GM18499 (cell line): Measurements from ENCODE around the gene RNF180.
"Not testable (repeated sequence)": the region's sequence is repeated elsewhere in the genome, so short reads cannot be mapped to it uniquely, and the experiment has no call there.

Source experiments
- ATAC-seq: cut with Tn5 transposase; IDR thresholded peaks from one replicate; pipeline ENCODE4 v1.9.1; 2021; ENCODE audit warnings: moderate number of reproducible peaks; ENCODE audit not compliant: insufficient read depth, unreplicated experiment

The RNF180 gene

GRCh38 chr5:64340293-64340692 is 174.7 kb downstream of the RNF180 start:
- no peak for ATAC-seq

GRCh38 chr5:64341340-64341739 is 175.7 kb downstream of the RNF180 start:
- ATAC-seq, result no peak

GRCh38 chr5:64344501-64344900 is 178.9 kb downstream of the RNF180 start:
- ATAC-seq, result no peak

GRCh38 chr5:64347309-64347708 is 181.7 kb downstream of the RNF180 start:
- no peak for ATAC-seq

- ATAC-seq, result no peak
Measured at GRCh38 chr5:64364426-64364825, 198.8 kb downstream of the RNF180 start.

- ATAC-seq, result peak; percentile 78
Measured at GRCh38 chr5:64384765-64385164, 219.1 kb downstream of the RNF180 start.

- ATAC-seq, result no peak
Measured at GRCh38 chr5:64397552-64397951, 231.9 kb downstream of the RNF180 start.

- ATAC-seq, result not testable (repeated sequence)
Measured at GRCh38 chr5:64398735-64399134, 233.1 kb downstream of the RNF180 start.

GRCh38 chr5:64407103-64407825 is 241.6 kb downstream of the RNF180 start:
- ATAC-seq, result not testable (repeated sequence)

GRCh38 chr5:64417390-64417789 is 251.7 kb downstream of the RNF180 start:
- ATAC-seq, result no peak

GRCh38 chr5:64418013-64418412 is 252.4 kb downstream of the RNF180 start:
- ATAC-seq, result no peak
